HL-60 (cell line): Measurements from ENCODE around the gene TIMM44.

Source experiments
- DNase-seq, 2 experiments: peaks; one replicate each; pipeline ENCODE4 v3.0.0-alpha.2; 2010 to 2020; ENCODE audit warnings: low read depth in 1 of 2, low spot score in 1 of 2
- H3K27ac ChIP-seq: fragments of 250-450 bp; sonication (Bioruptor Pico); replicated peaks from 2 replicates; pipeline ENCODE4 v1.5.1; 2020; ENCODE audit warnings: mild to moderate bottlenecking, moderate library complexity
- H3K27me3 ChIP-seq: fragments of 250-450 bp; sonication (Bioruptor Pico); 2 replicates; pipeline ENCODE4 v1.5.1; 2021; ENCODE audit warnings: mild to moderate bottlenecking, moderate library complexity; ENCODE audit not compliant: insufficient read depth, poor library complexity, severe bottlenecking
- H3K4me3 ChIP-seq: replicated peaks from 2 replicates; pipeline ENCODE4 v1.5.1; 2011; ENCODE audit warnings: mild to moderate bottlenecking, control low read depth, low read length; ENCODE audit not compliant: insufficient read depth
- GABPA ChIP-seq: IDR thresholded peaks from 2 replicates; pipeline ENCODE4 v1.6.1; 2012; ENCODE audit warnings: low read depth
- POLR2AphosphoS5 ChIP-seq: IDR thresholded peaks from 2 replicates; pipeline ENCODE4 v1.6.1; 2012; ENCODE audit warnings: low read depth
- SPI1 ChIP-seq: IDR thresholded peaks from 2 replicates; pipeline ENCODE4 v1.6.1; 2012; ENCODE audit warnings: low read depth, mild to moderate bottlenecking, borderline replicate concordance
- TF ChIP-seq, protein P1 (sequence below): IDR thresholded peaks from one replicate; pipeline ENCODE4 v1.5.1; 2011; ENCODE audit warnings: low read length, control low read depth, inconsistent platforms; ENCODE audit not compliant: insufficient read depth
- TF ChIP-seq, protein P2 (sequence below): IDR thresholded peaks from 2 replicates; pipeline ENCODE4 v1.6.1; 2012; ENCODE audit warnings: low read depth; ENCODE audit not compliant: insufficient replicate concordance

Gene TIMM44

DNA sequence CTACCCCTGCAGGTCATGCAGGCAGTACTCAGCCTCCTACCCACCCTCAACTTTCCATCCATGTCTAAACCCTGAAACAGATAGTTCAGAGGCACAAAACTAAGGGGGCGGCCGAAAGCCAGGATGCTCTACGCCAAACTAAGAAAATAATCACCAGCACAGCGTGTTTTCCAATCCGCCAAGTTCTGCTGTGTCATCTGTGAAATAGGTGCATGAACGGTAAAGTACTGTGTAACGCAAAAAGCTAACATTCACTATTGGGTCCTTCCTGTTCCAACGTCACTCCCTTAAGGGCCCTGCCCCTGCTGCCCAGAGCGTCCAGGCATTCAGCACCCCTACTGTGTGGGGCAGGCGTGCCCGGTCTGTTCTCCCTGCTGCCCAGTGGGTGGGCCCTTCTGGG lies 12.2 kb upstream of the TIMM44 start:
- TF ChIP-seq POLR2AphosphoS5, result no peak
- TF ChIP-seq GABPA, result no peak
- TF ChIP-seq, protein P1, sequence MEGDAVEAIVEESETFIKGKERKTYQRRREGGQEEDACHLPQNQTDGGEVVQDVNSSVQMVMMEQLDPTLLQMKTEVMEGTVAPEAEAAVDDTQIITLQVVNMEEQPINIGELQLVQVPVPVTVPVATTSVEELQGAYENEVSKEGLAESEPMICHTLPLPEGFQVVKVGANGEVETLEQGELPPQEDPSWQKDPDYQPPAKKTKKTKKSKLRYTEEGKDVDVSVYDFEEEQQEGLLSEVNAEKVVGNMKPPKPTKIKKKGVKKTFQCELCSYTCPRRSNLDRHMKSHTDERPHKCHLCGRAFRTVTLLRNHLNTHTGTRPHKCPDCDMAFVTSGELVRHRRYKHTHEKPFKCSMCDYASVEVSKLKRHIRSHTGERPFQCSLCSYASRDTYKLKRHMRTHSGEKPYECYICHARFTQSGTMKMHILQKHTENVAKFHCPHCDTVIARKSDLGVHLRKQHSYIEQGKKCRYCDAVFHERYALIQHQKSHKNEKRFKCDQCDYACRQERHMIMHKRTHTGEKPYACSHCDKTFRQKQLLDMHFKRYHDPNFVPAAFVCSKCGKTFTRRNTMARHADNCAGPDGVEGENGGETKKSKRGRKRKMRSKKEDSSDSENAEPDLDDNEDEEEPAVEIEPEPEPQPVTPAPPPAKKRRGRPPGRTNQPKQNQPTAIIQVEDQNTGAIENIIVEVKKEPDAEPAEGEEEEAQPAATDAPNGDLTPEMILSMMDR, result no peak
- TF ChIP-seq SPI1, result no peak
- TF ChIP-seq, protein P2, sequence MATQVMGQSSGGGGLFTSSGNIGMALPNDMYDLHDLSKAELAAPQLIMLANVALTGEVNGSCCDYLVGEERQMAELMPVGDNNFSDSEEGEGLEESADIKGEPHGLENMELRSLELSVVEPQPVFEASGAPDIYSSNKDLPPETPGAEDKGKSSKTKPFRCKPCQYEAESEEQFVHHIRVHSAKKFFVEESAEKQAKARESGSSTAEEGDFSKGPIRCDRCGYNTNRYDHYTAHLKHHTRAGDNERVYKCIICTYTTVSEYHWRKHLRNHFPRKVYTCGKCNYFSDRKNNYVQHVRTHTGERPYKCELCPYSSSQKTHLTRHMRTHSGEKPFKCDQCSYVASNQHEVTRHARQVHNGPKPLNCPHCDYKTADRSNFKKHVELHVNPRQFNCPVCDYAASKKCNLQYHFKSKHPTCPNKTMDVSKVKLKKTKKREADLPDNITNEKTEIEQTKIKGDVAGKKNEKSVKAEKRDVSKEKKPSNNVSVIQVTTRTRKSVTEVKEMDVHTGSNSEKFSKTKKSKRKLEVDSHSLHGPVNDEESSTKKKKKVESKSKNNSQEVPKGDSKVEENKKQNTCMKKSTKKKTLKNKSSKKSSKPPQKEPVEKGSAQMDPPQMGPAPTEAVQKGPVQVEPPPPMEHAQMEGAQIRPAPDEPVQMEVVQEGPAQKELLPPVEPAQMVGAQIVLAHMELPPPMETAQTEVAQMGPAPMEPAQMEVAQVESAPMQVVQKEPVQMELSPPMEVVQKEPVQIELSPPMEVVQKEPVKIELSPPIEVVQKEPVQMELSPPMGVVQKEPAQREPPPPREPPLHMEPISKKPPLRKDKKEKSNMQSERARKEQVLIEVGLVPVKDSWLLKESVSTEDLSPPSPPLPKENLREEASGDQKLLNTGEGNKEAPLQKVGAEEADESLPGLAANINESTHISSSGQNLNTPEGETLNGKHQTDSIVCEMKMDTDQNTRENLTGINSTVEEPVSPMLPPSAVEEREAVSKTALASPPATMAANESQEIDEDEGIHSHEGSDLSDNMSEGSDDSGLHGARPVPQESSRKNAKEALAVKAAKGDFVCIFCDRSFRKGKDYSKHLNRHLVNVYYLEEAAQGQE, result no peak
- Histone ChIP-seq H3K4me3 (no peak overlapping the region), H3K27ac (no peak overlapping the region), H3K27me3 (no peaks in the 10 kb centered on the region)
- no peak for DNase-seq

DNA sequence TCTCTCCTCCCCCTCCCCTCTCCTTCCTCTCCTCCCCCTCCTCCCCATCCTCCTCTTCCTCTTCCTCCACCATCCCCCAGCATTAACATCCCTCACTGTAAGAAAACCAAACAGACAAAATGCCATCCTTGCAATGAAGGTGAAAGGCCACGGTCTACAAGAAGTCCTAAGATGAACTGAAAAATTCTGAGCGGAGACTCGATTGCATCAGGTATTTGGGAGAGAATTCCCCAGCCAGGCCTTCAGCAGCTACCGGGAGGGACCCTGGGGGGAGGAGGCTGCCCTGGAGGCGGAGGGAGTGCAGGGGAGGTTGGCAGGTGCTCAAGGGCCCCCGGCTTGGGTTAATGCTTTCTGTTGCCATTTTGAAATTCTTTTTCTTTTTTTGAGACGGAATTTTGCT lies 10.1 kb upstream of the TIMM44 start:
- H3K4me3 ChIP-seq, result no peak overlapping the region
- no peaks in the 10 kb centered on the region for H3K27me3 ChIP-seq
- DNase-seq, result no peak
- no peak overlapping the region for H3K27ac ChIP-seq
- TF ChIP-seq, protein P1, result no peak
- TF ChIP-seq GABPA (no peak), POLR2AphosphoS5 (no peak), SPI1 (no peak)
- TF ChIP-seq, protein P2, result no peak

DNA sequence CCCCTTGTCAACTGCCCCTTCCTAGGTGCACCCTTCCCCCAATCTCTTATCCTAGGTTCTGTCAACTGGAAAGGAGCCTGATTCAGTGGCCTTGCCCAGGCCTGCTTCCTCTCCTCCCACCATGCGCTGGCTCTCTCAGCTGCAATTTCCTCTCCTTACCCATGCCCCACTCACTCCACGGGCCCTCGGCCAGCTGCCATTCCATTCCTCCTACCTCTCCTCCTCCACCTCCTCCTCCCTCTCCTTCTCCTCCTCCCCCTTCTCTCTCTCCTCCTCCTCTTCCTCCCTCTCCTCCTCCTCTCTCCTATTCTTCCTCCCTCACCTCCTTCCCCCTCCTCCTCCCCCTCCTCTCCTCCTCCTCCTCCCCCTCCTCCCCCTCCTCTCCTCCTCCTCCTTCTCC lies 9.6 kb upstream of the TIMM44 start:
- Histone ChIP-seq H3K27ac (0 out of 2 replicates have a peak overlapping the region, but pooled peaks have one; percentile 27), H3K4me3 (no peak overlapping the region), H3K27me3 (no peaks in the 10 kb centered on the region)
- DNase-seq, result peak in 1 of 2 experiments; percentile 58
- TF ChIP-seq, protein P1, result no peak
- TF ChIP-seq, protein P2, result no peak
- TF ChIP-seq SPI1, result no peak
- no peak for TF ChIP-seq POLR2AphosphoS5
- no peak for TF ChIP-seq GABPA
